Lower leg skin (tissue), 4 donors: ENCODE data around the gene ADIPOQ. TPM values are rescaled to one million over a fixed set of nuclear protein-coding genes. Genes with fewer than 3 reads are reported as not detected.

Experiments
- DNase-seq, 2 donors: peaks; one replicate each; pipeline ENCODE4 v3.0.0-alpha.2; 2019; ENCODE audit warnings: low spot score in 2 of 2
- H3K4me3 ChIP-seq: fragments of 200-600 bp; sonication (generic); 2 replicates; pipeline ENCODE4 v1.5.1; 2017; ENCODE audit warnings: mild to moderate bottlenecking, low read depth; ENCODE audit not compliant: poor library complexity, severe bottlenecking
- POLR2A ChIP-seq, 2 donors: fragments of 450-650 bp; IDR thresholded peaks; one replicate each; pipeline ENCODE4 v1.6.1; 2016 to 2017; ENCODE audit warnings: antibody characterized with exemption in 2 of 2, mild to moderate bottlenecking in 1 of 2, moderate library complexity in 1 of 2
- WGBS, 2 donors: methylation state at CpG; one replicate each; pipeline ENCODE4 v1.1.5; 2018; 5-methylcytosine and 5-hydroxymethylcytosine counted together
- intact Hi-C: fragments of 100-400 bp; cut with DNase I; formaldehyde crosslinking; loops from one replicate; pipeline ENCODE4 v1.15.0; 2023; ENCODE audit warnings: low total_unique reads
- total RNA-seq, 4 donors: library from RNA; depleted of rRNA; stranded (reverse); fragments of >200 nt; gene quantifications; one replicate each; pipeline ENCODE4 v1.1.0, GENCODE V29; 2016
- TF ChIP-seq, protein P1 (sequence below), 3 donors: fragments of 450-650 bp; IDR thresholded peaks; one replicate each; pipeline ENCODE4 v1.5.1; 2016; ENCODE audit warnings: antibody characterized with exemption in 3 of 3, mild to moderate bottlenecking in 3 of 3, moderate library complexity in 2 of 3

Gene ADIPOQ
- total RNA-seq, 4 donors from 2014 or later = 1.1 to 15.6 (median 7.7) TPM

DNA sequence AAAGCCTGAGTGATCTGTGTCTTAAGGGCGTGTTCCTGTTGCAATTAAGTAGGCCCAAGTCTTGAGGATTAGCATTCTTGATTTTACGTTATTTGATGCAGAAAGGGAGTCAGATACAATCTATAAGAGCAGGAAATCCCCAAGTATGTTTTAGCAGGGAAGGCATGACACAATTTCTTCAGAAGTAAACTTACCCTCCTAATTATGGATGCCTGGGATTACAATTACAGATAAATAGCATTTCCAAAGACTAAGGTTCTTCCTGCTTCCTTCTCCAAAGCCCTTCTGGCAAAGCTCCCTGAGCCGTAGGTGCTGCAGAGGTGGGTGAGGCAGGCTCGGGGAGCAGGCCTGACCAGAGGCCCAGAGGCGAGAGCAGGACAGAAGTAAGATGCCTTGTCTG is 52.9 kb downstream of the ADIPOQ start:
- no peak overlapping the region for H3K4me3 ChIP-seq
- TF ChIP-seq, protein P1, sequence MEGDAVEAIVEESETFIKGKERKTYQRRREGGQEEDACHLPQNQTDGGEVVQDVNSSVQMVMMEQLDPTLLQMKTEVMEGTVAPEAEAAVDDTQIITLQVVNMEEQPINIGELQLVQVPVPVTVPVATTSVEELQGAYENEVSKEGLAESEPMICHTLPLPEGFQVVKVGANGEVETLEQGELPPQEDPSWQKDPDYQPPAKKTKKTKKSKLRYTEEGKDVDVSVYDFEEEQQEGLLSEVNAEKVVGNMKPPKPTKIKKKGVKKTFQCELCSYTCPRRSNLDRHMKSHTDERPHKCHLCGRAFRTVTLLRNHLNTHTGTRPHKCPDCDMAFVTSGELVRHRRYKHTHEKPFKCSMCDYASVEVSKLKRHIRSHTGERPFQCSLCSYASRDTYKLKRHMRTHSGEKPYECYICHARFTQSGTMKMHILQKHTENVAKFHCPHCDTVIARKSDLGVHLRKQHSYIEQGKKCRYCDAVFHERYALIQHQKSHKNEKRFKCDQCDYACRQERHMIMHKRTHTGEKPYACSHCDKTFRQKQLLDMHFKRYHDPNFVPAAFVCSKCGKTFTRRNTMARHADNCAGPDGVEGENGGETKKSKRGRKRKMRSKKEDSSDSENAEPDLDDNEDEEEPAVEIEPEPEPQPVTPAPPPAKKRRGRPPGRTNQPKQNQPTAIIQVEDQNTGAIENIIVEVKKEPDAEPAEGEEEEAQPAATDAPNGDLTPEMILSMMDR (IDR thresholded peaks at IDR 0.05) = no peak
- TF ChIP-seq POLR2A (IDR thresholded peaks at IDR 0.05) = no peak
- 64 to 79% methylated on average over 5 of the region's 5 CpGs for WGBS, 2 donors
- intact Hi-C loops = no loop called here
- DNase-seq = no peak

DNA sequence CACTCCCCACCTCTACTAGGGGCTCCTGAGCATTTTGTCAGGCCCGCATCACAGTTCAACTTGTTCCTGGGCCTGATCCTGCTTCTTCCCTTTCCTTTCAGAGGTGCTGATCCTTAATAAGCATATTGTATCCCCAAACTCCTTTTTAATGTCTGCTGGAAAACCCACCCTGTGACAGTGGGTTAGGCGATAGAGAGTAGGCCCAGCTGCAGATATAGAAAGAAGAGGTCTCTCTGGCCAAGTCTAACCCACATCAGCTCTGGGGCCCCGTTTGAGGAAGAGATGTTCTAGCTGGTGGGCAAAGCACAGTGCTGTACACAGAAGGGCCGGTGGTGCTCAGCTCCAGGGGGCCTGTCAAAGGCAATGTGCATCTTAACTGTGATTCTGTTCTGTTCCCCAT is 53.5 kb downstream of the ADIPOQ start:
- intact Hi-C loops = no loop called here
- H3K4me3 ChIP-seq = no peak overlapping the region
- WGBS, 2 donors = 93 to 96% methylated on average over 4 of the region's 4 CpGs
- DNase-seq = no peak
- TF ChIP-seq, protein P1 (IDR thresholded peaks at IDR 0.05) = no peak
- TF ChIP-seq POLR2A (IDR thresholded peaks at IDR 0.05) = no peak

DNA sequence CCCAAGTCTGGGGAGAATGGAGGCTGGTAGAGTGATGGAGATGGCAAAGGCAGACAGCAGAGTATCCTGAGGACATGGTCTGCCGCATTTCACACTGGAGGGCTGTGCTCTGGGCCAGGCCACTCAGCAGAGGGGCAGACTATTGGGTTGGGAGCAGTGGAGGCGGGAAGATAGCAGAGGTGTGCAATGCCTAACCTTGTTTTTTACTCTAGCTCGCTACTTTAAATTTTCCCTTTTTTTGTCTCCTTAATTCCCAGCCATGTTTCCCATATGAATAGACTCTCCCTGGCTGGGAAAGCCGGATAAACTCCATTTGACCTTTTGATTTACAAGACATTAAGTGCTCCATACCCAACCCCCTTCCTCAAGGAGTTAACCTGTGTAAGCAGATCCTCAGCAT is 54.4 kb downstream of the ADIPOQ start:
- 84 to 85% methylated on average over 4 of the region's 4 CpGs for WGBS, 2 donors
- H3K4me3 ChIP-seq = no peak overlapping the region
- intact Hi-C loops = no loop called here
- DNase-seq = no peak
- TF ChIP-seq, protein P1 (IDR thresholded peaks at IDR 0.05) = no peak
- TF ChIP-seq POLR2A (IDR thresholded peaks at IDR 0.05) = no peak

DNA sequence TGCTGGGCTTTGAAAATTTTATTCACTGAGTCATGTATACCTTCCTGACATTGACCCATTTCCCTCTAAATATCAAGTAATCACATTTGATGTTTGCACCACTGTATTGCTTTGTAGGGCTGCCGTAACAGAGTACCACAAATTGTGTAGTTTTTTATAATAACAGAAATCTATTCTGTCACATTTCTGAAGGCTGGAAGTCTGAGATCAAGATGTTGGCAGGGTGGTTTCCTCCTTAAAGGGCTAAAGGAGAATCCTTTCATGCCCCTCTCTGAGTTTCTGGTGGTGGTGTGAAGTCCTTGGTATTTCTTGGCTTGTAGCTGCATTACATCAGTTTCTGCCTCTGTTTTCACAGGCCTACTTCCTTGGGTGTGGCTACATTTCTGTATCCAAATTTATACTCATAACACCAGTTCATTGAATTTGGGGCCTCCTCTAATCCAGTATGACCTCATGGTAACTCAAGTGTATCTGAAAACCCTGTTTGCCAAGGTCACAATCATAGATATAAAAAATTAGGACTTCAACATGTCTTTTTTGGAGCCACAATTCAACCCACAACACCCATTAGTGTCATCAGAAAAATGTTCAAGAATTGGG is 58.7 kb downstream of the ADIPOQ start:
- 42 to 68% methylated on average over 1 of the region's 1 CpG for WGBS, 2 donors
- TF ChIP-seq, protein P1 (IDR thresholded peaks at IDR 0.05) = no peak
- TF ChIP-seq POLR2A (IDR thresholded peaks at IDR 0.05) = no peak
- H3K4me3 ChIP-seq = no peak overlapping the region
- intact Hi-C loops = no loop called here
- DNase-seq = no peak

DNA sequence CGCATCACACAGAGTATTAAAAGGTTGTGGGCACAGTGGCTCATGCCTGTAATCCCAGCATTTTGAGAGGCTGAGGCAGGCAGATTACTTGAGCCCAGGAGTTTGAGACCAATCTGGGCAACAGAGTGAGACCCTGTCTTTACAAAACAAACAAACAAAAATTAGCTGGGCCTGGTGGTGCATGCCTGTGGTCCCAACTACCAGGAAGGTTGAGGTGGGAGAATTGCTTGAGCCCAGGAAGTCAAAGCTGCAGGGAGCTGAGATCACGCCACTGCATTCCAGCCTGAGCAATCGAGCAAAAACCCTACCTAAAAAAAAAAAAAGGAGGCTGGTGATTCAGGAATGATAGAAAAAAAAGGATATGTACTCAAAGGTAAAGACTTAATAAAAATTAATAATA is 59.6 kb downstream of the ADIPOQ start:
- intact Hi-C loops = no loop called here
- WGBS, 2 donors = 77 to 90% methylated on average over 3 of the region's 3 CpGs
- no peak for DNase-seq

More for the DNA sequence above, 59.6 kb downstream of the ADIPOQ start:
- no peak for TF ChIP-seq POLR2A (IDR thresholded peaks at IDR 0.05)
- TF ChIP-seq, protein P1 (IDR thresholded peaks at IDR 0.05) = no peak
- H3K4me3 ChIP-seq = no peak overlapping the region
